ENCODE results near the gene NRCAM. TPM values are rescaled to one million over a fixed set of nuclear protein-coding genes. Genes with fewer than 3 reads are reported as not detected.

NRCAM gene
- total RNA-seq, 4 donors from 2014 or later, result 0.77 to 30.3 (median 2.0) TPM; not detected in 1

- H3K9me3 ChIP-seq, result no peaks in the 10 kb centered on the region
- no peak overlapping the region for H3K27ac ChIP-seq
- TF ChIP-seq POLR2A (IDR thresholded peaks at IDR 0.05) (no peak), CTCF (IDR thresholded peaks at IDR 0.05) (no peak)
- DNase-seq, result no peak
- H3K36me3 ChIP-seq, result no peaks in the 10 kb centered on the region
- intact Hi-C loops (cut with DNase I; ENCODE audit: low total_unique reads), result no loop called here
- no peaks in the 10 kb centered on the region for H3K27me3 ChIP-seq
- H3K4me3 ChIP-seq, result no peak overlapping the region
- H3K4me1 ChIP-seq, result no peaks in the 10 kb centered on the region
These were observed 321.8 kb downstream of the NRCAM start for GRCh38 chr7:108134486-108134885.

GRCh38 chr7:108132551-108133265, 323.5 kb downstream of the NRCAM start:
- TF ChIP-seq CTCF (IDR thresholded peaks at IDR 0.05) (no peak), POLR2A (IDR thresholded peaks at IDR 0.05) (no peak)
- H3K4me3 ChIP-seq, result no peak overlapping the region
- H3K27ac ChIP-seq, result no peak overlapping the region
- DNase-seq, result no peak
- H3K27me3 ChIP-seq, result no peaks in the 10 kb centered on the region
- no peaks in the 10 kb centered on the region for H3K9me3 ChIP-seq
- no peaks in the 10 kb centered on the region for H3K4me1 ChIP-seq
- H3K36me3 ChIP-seq, result no peaks in the 10 kb centered on the region
- intact Hi-C loops (cut with DNase I; ENCODE audit: low total_unique reads), result no loop called here

DNA sequence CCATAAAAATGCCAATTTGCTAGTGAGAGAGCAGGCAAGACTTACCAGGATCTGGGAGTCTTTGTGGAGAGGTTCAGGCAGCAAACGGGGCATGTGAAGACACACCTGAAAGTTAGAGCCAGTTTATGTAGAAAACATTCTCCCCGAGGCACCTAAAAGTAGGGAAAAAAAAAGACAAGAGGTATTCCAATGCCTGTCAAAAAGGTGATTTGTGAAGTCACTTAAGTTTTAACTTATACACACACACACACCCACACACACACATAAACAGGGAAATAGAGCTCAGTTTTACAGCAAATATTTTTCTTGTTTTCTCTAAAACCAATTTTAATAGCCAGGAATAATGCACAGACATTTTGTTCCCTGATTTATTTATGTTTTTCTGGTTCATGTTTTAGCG, 326.0 kb downstream of the NRCAM start, which contains the start of gene LAMB4:
Gene LAMB4, minus strand, starts transcription at position 101 of the 400 bp plus-strand sequence. CDS start 7,197 bp downstream, outside the sequence.
- no peaks in the 10 kb centered on the region for H3K36me3 ChIP-seq
- intact Hi-C loops (cut with DNase I; ENCODE audit: low total_unique reads), result no loop called here
- no peaks in the 10 kb centered on the region for H3K4me1 ChIP-seq
- H3K27ac ChIP-seq, result no peak within 1 kb of the TSS
- H3K27me3 ChIP-seq, result no peaks in the 10 kb centered on the region
- TF ChIP-seq CTCF (IDR thresholded peaks at IDR 0.05) (no peak), POLR2A (IDR thresholded peaks at IDR 0.05) (no peak)
- H3K4me3 ChIP-seq, result no peak within 1 kb of the TSS
- H3K9me3 ChIP-seq, result no peaks in the 10 kb centered on the region
- DNase-seq, result no peak

DNA sequence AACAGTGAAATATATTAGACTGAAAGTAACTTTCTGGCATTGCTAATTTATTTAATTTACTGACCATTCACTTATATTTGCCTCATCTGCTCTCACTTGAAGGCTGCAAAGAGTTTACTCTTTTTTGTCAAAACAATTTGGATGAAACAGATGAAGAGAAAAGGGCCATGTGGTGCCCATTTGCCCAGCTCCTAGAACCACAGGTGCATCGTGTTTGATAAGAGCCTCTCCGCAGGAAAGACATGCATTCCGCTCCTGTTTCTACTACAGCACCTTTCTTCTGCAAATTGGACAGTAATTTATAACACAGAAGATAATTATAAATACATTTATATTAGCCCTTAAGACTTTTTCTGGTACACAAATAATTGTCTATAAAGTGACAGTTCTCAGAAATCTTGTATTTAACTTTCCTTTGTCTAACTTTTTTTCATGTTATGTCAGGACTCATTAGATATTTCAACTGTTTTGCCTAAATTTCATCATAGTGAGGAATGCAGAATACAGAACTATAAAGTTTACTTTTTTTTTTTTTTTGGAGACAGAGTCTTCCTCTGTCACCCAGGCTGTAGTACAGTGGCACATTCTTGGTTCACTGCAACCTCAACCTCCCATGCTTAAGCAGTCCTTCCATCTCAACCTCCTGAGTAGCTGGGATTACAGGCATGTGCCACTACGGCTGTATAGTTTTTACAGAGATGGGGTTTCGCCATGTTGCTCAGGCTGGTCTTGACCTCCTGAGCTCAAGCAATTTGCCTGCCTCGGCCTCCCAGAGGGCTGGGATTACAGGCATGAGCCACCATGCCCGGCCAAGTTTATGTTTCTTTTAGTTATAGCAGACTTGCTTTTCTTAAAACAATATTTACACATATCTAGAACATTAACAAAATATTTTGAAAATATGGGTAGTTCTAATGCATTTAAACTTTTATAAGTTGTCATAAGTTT, 326.9 kb downstream of the NRCAM start:
- Histone ChIP-seq H3K36me3 (no peaks in the 10 kb centered on the region), H3K27ac (no peak overlapping the region), H3K27me3 (no peaks in the 10 kb centered on the region), H3K4me3 (no peak overlapping the region), H3K4me1 (no peaks in the 10 kb centered on the region), H3K9me3 (no peaks in the 10 kb centered on the region)
- TF ChIP-seq POLR2A (IDR thresholded peaks at IDR 0.05) (no peak), CTCF (IDR thresholded peaks at IDR 0.05) (no peak)
- intact Hi-C loops (cut with DNase I; ENCODE audit: low total_unique reads), result no loop called here
- DNase-seq, result no peak

DNA sequence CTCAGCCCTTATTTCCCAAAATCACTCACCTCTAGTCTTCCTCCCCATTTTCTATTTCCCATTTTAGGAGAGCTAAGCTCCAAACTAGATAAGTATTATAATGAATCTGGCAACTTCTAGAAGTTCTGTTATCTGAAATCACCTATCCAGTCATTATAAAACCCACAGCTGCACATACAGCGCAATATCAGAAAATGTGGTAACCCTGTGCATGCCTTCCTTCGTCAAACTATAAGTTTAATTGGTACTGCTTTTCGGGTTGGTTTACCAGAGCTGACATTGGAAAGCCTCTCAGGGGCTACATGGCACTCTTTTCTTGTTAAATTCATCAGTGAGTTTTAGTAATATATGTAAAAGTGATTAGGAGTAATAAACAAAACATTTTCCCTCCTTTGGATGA, 327.7 kb downstream of the NRCAM start:
- Histone ChIP-seq H3K9me3 (no peaks in the 10 kb centered on the region), H3K27me3 (no peaks in the 10 kb centered on the region), H3K4me3 (no peak overlapping the region), H3K27ac (no peak overlapping the region), H3K4me1 (no peaks in the 10 kb centered on the region), H3K36me3 (no peaks in the 10 kb centered on the region)
- DNase-seq, result no peak
- TF ChIP-seq CTCF (IDR thresholded peaks at IDR 0.05) (no peak), POLR2A (IDR thresholded peaks at IDR 0.05) (no peak)
- intact Hi-C loops (cut with DNase I; ENCODE audit: low total_unique reads), result no loop called here
